ENCODE results near the gene SORL1.
"Not testable (repeated sequence)": the region's sequence is repeated elsewhere in the genome, so short reads cannot be mapped to it uniquely, and the experiment has no call there.

SORL1 gene

DNA sequence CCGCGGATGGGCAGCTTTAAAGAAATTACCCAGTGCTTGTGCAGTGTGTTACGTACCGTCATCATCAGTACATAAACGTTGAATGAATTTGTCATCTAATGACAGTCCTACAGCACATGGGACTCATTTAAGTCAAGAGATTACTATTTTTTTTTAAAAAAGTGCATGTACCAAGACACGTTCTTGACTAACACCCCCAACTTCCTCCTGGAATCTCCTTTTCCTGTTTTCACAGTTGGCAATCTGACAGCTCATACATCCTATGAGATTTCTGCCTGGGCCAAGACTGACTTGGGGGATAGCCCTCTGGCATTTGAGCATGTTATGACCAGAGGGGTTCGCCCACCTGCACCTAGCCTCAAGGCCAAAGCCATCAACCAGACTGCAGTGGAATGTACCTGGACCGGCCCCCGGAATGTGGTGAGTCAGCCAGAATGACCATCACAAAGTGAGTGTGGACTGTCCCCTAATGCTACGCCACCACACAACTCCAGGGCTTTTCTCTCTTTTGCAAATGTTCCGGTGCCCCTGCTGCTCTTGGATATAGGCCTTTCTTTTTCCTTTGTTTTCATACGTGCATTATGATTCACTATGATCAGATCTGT, 162.6 kb downstream of the SORL1 start:
- DNase-seq (ENCODE audit: low read depth in 1 of 2, low spot score in 1 of 2), result no peak

DNA sequence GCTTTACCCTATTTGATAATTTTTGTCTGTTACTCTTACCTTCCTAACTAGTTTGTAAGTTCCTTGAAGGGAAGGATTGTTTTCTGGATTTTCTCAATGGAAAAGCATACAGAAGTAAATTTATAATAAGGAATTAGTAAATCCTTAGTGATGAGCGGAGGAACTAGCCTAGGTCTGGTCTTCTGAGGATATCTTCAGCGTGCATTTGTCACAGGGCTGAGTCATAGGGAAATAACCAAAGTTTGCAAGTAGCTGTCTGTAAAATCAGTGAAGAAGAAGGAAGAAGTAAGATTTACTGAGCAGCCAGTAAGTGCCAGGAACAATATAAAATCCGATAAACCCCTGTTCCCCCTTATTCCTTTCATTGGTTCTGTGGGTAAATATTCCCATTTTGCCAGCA, 163.4 kb downstream of the SORL1 start:
- no peak for DNase-seq (ENCODE audit: low read depth in 1 of 2, low spot score in 1 of 2)

DNA sequence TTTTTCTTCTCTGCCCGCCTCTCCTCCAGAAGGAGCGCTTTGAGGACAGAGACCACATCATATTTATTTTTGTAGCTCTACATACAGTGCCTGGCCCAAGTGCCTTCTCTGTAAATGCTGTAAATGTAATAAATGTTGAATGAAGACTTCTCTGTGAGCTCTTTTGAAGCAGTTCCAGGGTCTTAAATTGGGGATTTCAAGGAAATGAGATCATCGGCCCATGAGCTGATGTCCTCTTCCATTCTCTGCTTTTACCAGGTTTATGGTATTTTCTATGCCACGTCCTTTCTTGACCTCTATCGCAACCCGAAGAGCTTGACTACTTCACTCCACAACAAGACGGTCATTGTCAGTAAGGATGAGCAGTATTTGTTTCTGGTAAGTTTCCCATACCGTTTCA, 166.4 kb downstream of the SORL1 start:
- no peak for DNase-seq (ENCODE audit: low read depth in 1 of 2, low spot score in 1 of 2)

DNA sequence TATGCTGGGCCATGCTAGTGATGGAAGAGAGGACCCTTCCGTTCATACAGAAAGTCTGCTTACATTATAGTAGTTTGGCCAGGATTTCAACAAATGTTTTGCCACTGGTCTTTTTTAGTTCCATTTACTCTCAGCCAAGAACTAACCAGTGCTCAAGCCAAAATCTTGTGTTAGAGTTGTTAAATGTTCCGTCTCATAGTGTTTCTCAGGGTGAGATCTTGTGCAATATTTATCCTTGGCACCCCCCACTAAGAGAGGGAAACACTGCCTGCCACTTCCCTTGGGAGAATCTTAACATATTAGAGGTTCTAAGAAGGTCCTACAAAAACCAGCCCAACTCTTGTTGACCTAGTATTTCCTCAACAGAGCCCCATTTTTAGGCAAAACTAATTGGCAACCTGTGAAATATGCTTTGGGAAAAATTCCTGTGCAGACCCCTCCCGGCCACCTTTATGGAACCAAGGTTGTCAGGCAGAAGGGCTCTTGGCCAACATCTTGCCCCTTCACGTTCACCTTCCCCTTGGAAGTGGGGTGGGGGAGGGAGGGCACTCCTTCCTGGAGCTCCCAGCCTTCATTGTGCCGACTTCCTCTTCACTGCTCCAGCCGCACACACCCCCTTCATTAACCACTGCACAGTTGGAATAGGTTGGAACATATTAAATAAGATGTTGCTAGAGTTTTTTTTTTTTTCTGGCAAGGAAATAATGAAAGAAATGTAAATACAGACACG, 173.8 kb downstream of the SORL1 start:
- DNase-seq (ENCODE audit: low read depth in 1 of 2, low spot score in 1 of 2), result no peak

DNA sequence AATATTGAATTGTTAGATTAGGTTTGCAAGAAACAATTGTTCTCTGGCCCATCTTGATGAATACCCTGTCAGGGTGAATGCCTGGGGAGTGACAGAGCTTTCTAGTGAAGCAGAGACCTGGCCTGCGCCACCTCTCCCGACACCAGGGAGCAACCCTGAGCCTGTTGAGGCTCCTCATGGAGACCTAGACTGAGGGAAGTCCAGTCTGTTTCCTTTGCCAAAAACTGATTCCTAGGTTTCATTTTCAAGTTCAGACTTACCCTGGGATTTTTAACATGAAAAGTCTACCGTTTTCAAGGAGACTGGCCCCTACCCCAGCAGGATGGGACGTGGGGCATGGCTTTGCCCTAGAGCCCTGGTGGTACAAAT, 174.4 kb downstream of the SORL1 start:
- DNase-seq (ENCODE audit: low read depth in 1 of 2, low spot score in 1 of 2), result no peak

DNA sequence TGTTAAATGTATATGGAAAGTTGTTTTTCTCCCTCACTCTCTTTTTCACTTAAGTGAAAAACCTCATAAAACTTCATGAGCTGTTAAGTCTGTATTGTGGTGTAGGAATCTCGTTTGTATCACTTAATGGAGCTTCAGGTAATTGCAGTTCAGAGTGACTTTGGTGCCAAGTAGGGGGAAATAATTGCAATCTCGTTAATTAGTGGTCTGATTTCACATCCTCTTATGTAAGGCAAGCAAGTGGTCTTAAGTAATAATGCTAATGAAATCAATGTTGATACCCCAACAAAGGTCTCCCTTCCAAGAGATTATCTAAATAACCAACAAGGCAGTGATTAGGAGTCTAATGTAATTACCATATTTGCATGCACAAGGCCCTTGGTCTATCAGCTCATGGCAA, 174.9 kb downstream of the SORL1 start:
- DNase-seq (ENCODE audit: low read depth in 1 of 2, low spot score in 1 of 2), result no peak

DNA sequence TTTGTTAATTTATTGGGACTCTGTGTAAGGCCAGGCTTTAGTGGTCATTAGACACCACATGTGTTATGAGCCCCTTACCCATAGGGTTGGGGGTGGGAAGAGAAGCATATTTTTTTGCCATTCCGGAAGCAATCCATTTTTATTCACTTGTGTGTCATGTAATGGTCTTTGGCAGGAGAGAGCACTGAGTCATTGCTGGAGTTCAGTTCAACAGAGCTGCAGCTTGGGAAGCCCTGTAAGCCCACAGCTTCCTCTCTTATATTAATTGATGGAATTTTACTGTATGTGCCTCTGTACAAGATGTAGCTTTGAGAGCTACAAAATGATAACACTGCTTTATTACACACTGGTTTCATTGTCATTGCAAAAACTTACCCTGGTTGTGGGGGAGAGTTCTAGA, 177.9 kb downstream of the SORL1 start:
- DNase-seq (ENCODE audit: low read depth in 1 of 2, low spot score in 1 of 2), result no peak

DNA sequence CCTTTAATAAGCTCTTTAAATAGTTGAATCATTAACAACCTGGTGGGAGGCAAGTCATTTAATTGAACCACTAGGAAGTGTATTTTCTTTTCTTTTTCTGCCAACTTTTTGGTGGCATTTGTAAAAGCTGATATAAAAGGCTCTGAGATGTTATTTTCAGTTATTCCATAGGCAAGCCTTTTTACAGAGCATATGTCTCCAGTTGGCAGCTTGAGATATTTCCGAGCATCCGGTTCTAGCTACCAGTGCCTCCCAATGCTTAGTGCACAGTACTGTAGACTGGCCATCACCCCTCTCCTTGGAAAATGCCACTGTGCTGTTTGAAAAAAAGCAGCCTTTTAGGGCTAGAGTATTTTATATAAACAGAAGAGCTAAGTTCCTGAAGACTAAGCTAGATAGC, 179.3 kb downstream of the SORL1 start:
- DNase-seq (ENCODE audit: low read depth in 1 of 2, low spot score in 1 of 2), result no peak

DNA sequence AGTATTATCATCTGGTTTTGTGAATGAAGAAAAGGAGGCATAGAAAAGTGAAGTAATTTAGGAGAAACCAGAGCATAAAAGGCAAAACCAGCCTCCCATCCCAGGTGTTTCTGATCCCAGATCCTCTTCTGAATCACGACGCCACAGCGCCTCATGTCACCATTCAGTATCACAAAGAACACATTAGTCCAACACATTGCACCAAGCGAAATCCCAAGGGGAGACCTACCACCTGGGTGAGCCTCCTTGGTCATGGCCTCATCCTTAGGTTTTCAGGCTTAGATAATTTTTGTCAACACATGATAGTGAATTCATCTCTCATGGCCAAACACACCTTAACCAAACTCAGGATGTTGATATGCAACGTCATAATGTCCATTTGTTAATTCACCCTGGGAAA, 182.2 kb downstream of the SORL1 start:
- no peak for DNase-seq (ENCODE audit: low read depth in 1 of 2, low spot score in 1 of 2)

DNA sequence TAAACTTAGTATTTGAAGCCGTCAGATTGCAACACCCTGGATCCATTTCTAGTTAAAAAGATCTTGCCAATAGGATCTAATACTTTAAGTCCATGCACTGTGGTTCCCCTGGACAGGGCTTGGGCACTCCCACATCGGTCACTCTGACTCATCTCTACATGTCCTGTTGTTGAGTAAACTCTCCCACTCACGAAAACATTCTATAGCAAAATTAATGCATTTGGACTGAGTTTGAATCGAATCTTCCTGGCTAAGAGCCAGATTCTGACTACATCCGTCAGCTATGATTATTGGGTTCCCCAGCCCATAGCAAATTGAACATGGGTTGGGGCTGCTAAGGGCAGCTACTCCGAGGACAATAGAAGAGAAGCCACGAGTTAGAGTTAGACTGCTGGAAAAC, 182.8 kb downstream of the SORL1 start:
- DNase-seq (ENCODE audit: low read depth in 1 of 2, low spot score in 1 of 2), result no peak

DNA sequence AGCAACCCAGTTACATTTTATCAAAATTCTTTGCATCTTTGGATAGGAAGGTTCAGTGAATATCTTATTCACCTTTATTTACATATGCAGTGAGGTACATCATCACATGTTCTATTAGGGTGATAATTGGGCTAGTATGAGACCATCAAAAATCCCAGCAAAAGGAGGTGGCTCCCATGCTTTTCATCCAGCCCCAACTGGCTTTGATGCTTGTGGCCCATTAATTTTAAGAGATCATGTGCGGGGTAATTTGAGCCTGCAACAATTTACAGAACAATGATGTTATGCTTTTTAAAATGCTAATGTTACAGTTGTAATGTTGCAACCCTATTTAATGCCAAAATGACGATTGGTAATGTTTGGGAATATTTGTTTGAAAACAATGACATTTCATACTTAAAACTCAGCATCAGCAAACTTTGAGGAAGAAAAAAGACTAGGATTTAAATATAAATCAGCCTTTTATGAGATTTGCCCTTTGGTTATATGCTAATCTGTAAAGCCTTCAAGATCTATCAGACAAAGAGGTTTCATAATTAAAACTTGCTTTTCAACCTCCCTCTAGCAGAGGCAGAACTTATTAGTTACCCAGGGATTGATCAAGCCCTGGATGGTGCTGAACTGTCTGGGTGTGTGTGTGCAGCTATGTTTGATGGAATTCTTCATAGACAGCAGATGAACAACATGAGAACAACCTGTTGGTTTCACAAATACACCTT, 184.1 kb downstream of the SORL1 start:
- no peak for DNase-seq (ENCODE audit: low read depth in 1 of 2, low spot score in 1 of 2)

DNA sequence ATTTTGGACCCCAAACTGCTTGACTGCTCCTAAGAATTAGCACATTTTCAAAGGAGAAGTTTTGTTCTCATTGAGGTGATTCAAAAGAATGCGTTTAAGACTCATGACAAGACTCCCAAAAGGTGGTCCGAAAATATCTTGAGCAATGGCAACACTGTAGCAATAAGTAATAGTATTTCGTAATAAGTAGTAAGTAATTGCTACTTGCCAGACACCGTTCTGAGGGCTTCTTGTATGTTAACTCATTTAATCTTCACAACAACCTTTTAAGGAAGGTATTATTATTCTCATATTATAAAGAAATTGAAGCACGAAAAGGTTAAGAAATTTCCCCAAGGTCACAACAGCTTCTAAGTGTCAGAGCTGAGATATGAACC, 184.7 kb downstream of the SORL1 start:
- DNase-seq (ENCODE audit: low read depth in 1 of 2, low spot score in 1 of 2), result no peak

DNA sequence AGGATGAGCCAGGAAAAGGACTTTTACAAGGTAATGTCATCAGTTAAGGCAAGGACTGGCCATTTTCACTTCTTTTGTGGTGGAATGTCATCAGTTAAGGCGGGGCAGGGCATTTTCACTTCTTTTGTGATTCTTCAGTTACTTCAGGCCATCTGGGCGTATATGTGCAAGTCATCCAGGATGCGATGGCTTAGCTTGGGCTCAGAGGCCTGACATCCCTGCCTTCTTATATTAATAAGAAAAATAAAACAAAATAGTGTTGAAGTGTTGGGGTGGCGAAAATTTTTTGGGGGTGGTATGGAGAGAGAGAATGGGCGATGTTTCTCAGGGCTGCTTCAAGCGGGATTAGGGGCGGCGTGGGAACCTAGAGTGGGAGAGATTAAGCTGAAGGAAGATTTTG, 185.5 kb downstream of the SORL1 start:
- DNase-seq (ENCODE audit: low read depth in 1 of 2, low spot score in 1 of 2), result not testable (repeated sequence)

DNA sequence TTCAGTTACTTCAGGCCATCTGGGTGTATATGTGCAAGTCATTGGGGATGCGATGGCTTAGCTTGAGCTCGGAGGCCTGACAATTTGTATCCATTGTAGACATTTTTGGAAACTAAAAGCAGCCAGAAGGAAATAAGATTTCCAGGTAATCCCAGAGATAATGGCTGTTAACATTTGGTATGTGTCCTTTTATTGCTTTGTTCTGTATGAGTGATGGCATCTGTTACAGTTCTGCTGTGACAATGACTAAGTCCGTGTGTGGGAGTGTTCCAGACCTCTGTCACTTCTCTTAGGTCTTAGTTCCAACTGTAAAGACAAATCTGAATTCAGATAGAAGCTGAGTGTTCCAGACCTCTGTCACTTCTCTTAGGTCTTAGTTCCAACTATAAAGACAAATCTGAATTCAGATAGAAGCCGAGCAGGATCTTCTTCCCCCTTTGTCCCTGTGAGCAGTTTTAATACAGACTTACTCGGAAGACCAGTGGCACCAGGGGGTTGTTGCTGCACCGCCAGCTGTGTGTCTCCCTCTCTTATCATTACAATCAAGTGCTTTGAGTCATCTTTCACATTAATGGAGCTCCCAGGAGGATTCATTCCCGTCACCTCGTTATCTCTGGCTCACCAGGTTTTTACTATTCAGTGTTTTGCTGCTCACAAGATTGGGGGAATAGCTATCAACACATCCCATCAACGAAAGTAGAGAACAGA, 191.5 kb downstream of the SORL1 start:
- DNase-seq (ENCODE audit: low read depth in 1 of 2, low spot score in 1 of 2), result no peak

DNA sequence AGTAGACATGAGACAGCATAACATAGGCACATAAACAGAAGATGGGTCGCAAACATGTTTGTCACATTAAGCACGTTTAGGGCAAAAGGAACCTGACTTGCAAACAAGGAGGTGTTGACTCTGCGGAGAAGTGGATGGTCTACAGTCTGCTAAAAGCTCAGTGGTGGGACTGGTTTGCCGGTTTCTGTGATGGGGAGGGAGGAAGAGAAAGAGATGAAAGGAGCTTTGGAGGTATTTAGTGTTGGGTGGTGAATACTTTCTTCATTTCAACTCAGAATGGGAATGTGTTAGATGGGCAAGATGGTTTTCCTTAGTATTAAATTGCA, 192.0 kb downstream of the SORL1 start:
- no peak for DNase-seq (ENCODE audit: low read depth in 1 of 2, low spot score in 1 of 2)

DNA sequence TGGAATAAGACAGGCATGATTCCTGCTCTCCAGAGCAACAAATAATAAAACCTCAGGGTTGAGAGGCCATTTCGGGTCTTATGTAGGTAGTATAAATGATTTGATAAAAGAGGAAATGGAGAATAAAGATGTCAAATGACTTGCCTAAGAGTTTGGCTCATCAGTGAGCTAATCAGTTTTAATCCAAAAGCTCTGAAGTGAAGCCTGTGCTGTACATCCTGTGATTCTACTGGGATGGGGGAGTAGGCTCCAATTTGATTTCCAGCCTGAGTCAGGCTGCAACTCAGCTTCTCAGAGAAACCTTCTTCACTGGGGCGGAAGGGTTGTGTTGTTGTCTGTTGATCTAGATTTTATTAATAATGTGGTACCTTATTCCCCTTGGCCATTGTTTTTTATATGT, 192.9 kb downstream of the SORL1 start:
- DNase-seq (ENCODE audit: low read depth in 1 of 2, low spot score in 1 of 2), result no peak

DNA sequence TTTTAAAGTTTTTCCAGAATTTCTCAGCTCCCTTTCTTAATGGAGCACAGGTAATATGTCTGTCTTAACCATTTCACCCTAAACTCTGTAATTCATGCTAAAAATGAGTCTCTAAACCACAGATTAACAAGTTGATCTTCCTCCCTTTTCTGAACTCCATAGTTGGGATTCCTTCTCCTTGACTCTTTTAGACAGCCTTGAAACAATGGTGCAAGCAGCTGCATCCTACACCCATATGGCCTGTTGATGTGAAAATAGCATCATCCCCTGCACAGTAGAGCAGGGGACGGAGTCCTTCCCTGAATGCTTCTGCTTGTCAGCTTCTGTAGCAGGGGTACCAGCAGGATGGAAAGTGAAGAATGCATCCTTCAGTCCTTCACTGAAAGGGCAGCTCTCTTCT, 193.5 kb downstream of the SORL1 start:
- no peak for DNase-seq (ENCODE audit: low read depth in 1 of 2, low spot score in 1 of 2)

DNA sequence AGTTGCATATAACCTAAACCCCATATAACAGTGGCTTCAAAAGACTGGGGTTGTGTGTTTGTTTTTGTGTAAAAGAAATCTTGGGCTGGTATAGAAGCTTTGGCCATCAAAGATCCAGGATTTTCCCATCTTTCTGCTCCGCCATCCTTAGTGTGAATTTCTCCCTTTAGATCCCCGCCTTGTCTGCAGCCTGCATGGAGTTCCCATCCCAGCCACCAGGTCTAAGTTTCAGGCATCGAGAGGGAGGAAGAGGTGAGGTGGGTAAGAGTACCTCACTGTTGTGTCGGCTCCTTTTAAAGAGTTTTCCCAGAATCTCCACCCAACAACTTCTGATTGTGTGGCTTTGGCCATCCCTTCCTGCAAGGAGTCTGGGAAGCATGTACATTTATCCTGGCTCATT, 196.2 kb downstream of the SORL1 start:
- DNase-seq (ENCODE audit: low read depth in 1 of 2, low spot score in 1 of 2), result no peak

DNA sequence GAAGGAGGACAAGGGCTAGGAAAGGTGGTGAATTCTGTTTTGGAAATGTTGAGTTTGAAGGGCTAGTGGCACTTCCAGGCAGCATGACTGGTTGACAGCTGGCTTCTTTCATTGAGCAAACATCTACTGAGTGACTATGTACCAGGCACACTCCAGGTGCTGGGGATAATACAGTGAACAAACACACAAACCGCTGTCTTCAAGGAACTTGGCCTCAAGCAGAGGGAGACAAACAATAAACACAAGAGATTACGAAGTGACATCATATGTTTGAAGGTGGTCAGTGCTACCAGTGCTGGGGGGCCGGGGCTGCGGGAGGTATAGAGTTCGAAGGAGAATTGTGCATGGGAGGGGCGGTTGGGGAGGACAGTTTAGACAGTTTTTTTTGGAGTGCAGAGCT, 197.7 kb downstream of the SORL1 start:
- no peak for DNase-seq (ENCODE audit: low read depth in 1 of 2, low spot score in 1 of 2)

DNA sequence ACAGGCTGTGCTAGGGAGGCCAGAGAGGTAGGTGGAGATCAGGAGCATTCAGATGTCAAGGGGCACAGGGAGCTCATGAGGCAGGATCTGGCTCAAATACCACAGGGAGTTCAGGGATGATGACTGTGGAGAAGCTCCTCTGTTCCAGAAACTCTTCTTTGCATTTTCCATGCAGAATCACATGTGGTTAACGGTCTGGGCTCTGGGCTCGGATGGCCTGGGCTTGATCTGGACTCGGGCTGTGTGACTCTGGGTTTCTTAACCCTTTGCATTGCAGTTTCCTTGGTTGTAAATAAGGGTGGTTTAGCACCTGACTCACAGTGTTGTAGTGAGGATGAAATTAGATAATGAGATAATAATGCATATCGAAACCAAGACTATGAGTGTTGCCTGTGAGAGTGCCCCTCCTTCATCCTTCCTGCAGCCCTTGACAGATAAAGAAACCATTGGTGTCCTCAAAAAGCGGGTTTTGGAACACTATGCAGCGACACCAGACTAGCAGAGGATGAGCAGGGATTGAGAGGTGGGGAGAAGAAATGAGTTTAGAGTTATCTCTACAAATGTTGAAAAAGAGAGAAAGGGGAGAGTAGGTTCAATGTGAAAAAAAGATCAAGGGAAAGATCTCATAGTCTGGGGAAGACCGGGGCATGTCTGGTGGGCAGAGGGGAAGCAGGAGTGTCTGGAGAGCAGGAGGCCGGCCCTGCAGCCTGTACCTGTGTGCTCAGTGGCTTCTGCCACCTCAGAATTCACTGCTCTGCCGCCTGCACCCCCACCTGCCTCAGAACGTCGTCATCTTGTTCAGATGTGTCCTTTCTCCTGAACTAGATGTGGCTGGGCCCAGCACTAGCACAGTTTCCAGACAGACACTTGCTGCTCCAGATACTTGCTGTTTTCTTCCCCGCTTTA, 198.5 kb downstream of the SORL1 start:
- no peak for DNase-seq (ENCODE audit: low read depth in 1 of 2, low spot score in 1 of 2)

DNA sequence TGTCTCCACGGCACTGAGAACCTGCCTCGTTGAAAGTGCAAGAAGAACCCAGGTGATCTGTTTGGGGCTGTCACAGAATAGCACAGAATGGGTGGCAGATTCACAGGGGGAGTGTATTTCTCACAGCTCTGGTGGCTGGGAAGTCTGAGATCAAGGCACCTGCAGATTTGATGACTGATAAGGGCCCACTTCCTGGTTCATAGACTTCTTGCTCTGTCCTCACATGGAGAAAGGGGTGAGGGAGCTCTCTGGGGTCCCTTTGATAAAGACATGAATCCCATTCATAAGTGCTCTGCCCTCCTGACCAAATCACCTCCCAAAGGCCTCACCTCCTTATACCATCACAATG, 199.1 kb downstream of the SORL1 start:
- no peak for DNase-seq (ENCODE audit: low read depth in 1 of 2, low spot score in 1 of 2)

Data from activated T-helper 1 cell treated with anti-CD3 and anti-CD28 coated beads, Interleukin-2, amount 50 U/mL, for 16 hours (primary cell).